GM21576 (cell line): Measurements from ENCODE around the gene ZNF367.
A peak's percentile ranks its signal among the peaks of the same experiment; 100 is the strongest.

ENCODE experiments used
- ATAC-seq: cut with Tn5 transposase; IDR thresholded peaks from one replicate; pipeline ENCODE4 v1.9.1; 2021; ENCODE audit warnings: mild to moderate bottlenecking, moderate library complexity; ENCODE audit not compliant: unreplicated experiment

ZNF367 gene

DNA sequence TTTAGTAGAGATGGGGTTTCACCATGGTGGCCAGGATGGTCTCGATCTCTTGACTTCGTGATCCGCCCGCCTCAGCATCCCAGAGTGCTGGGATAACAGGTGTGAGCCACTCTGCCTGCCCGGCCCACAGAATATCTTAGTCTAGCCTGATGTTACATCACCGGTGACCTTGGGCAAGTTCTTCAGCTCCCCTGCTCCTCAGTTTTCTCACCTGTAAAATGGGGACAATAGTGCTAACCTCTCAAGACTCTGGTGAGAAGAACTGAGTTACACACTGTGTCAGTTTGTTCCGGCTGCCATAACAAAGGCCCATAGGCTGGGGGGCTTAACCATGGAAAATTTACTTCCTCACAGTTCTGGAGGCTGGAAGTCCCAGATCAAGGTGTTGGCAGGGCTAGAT is 19.3 kb upstream of the ZNF367 start:
- no peak for ATAC-seq

DNA sequence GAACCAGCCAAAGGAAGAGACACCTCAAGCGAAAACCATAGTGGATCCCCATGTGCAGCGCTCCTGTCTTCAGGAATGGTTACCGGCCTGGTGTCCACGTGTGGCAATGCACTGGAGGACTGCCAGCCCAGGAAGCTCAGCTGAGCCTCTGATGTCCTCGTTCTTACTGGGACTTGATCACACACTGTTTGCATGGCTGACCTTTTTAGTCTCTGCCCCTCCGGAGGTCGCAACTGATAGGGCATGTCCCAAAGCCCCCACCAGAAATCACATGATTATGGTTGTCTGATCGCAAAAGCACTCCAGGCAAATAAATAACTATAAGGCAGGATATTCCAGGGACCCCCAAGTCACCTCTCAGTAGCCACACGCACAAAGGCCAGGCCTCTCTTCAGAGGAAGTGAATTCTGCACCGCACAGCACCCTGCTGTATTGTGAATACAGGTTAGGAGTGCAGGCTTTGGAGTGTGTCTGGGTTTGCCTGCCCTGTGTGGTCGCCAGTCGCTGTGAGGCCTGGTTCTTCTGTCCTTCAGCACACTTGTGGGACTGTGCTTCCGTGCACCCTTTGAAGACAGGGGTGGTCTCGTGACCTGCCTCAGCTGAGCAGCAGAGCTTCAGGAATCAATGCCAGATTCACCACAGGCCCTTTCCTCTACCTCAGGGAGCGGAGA is 18.4 kb upstream of the ZNF367 start:
- no peak for ATAC-seq

DNA sequence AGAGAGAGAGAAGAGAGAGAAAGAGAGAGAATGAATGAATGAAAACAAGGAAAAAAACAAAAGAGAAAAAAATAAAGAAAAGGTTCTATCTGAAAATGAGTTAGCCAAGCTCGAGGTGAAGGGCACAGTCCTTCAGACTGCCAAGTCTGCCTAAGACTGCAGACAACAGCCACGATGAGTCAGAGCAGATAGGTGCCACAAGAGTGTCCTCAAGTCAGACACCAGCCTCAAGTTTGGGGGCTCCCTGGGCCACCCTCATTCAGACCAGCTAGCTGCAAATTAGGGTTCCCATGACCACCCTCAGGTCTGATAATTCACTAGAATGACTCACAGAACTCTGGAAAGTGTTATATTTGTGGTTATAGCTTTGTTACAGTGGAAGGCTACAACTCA is 17.9 kb upstream of the ZNF367 start:
- no peak for ATAC-seq

DNA sequence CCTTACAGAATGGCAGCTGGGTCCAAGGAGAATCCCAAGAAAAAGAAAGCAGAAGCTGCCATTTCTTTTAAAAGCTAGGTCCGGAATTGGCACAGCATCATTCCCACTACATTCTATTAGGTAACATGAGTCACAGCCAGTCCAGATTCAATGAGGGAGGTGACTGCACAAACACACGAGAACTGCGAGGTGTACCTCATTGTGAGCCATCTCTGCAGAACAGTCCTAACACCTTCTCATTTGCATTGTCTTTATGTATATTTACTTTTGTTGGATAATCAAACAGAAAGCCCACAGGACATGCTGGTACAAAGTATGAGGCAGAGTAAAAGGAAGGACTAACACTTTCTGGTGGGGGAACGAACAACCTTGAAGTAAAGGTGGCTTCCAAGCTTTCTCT is 17.2 kb upstream of the ZNF367 start:
- no peak for ATAC-seq

DNA sequence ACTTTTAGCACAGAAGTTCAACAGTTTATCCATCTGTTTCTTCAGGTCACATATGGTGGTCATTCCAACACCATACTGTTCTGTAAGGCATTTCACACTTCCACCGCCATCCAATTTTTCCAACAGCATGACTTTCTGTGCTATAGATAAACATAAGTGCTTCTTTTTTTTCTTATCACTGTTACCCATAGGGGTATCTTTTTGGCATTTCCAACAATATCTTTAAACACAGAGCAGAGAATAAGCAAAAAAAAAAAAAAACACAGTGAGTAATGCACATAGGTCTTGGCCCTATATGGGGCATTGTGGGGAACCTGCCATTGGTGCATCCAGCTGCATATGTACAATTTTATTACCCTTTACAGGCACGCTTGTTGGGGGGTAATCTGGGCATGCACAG is 12.2 kb upstream of the ZNF367 start:
- ATAC-seq: no peak

DNA sequence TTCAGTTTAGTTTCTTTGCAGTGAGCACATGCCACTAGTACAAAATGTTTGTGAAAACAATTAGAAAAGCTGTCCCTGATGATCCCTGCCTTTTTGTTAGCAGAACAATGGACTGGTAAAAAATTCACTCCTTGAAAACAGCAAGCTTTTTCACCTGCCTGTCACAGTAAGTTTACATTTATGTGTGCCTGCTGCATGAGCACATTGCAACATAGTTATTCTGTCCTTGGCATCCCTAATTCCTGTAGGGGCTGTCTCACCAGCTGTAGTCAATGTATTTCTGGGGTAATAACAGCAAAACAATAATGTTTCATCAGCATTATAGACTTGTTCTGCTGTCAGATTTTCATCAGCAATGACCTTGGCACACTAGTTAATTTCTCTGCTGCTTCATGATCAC is 11.6 kb upstream of the ZNF367 start:
- no peak for ATAC-seq

DNA sequence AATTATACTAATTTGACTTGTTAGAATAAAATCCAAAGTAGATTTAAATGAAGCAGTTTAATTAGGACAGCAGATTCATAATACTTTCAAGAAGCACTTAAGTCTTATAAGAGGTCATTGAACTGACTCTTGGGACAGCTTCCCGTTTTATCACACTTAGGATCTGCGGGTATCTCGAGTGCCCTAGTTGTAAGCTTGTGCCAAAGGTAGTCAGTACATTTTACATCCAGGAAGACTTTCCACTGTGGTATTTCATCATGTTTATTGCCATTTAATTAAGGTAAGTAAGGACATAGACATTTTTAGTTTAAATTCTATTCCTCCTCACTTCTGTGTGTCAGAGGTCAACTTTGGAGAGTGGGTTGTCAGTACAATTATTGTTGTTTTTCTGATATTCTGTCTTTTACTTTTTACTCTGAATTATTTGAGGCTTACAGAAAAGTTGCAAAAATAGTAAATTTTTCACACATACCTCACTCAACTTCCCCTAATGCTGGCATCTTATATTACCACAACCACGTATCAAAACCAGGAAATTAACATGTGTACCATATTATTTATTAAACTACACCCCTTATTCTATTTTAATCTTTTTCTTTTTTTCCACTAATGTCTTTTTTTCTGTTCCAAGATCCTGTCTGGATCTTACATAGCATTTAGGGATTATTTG is 7.5 kb upstream of the ZNF367 start:
- no peak for ATAC-seq

DNA sequence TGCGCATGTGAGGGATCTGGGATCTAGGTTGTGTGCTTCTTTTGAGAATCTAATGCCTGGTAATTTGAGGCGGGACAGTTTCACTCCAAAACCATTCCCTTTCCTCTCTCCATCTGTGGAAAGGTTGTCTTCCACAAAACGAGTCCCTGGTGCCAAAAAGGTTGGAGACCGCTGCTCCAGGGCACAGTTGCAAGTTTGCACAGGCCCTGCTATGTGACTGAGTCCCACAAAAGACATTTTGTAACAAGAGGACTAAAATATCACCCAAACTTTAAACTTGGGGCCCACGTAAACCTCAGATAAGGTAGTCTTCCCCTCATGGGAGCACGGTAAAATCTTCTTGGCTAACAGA is 5.8 kb upstream of the ZNF367 start:
- ATAC-seq: no peak

DNA sequence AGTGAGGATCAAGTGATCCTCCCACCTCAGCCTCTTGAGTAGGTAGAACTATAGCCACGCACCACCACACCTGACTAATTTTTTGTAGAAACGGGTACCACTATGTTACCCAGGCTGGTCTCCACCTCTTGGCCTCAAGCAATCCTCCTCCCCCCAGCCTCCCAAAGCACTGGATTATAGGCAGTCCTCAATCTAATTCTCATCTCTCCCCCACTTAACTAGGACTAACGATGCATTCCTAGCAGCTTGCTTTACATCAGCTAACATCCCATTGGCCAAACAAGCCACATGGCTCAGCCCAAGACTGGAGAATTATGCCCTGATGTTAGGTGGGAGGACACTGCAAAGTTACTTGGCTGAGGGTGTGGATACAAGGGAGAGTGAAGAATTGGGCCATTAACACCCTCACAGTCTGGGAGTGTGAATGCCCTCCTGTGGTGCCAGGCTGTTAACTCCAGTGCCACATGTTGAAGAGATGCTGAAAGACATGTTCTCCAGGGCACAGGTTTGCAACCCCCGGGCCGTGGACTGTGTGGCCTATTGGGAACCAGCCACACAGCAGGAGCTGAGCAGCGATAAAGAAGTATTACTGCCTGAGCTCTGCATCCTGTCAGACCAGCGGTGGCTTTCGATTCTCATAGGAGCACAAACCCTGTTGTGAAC is 5.3 kb upstream of the ZNF367 start:
- no peak for ATAC-seq

DNA sequence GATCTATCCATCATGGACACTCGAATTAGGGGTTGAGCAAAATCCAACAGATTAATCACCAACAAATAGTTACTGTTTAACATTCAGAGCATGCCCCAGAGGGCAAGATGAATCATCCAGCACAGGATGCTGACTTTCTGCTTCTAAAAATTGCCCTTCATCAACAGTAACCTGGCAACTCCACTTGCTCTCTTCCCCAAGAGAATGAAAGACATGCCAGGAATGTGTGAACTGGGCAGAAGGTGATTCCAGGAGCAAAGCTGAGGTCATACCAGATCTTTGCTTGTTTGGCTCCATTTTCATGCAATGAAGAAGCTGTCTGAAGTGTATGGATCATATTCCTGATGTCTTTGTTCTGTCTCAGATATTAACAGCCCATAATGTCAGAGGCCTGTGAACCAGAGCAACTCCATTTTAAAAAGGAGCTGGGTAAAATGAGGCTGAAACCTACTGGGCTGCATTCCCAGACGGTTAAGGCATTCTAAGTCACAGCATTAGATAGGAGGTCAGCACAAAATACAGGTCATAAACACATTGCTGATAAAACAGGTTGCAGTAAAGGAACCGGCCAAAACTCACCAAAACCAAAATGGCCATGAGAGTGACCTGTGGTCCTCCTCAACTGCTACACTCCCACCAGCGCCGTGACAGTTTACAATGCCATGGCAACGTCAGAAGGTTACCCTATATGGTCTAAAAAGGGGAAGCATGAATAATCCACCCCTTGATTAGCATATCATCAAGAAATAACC is 2.5 kb upstream of the ZNF367 start:
- ATAC-seq: no peak

DNA sequence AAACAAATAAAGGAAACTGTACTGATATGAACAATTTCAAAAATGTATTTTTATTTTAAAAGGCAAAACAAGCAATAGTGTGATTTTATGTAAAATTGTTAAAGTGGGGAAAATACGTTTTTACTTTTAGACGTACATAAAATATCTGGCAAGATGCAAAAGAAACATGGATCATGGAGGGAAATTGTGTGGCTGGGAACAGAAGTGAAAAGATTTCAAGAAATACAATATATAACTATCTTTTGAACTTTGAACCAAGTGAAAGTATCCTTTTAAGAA is 1.5 kb upstream of the ZNF367 start:
- no peak for ATAC-seq

DNA sequence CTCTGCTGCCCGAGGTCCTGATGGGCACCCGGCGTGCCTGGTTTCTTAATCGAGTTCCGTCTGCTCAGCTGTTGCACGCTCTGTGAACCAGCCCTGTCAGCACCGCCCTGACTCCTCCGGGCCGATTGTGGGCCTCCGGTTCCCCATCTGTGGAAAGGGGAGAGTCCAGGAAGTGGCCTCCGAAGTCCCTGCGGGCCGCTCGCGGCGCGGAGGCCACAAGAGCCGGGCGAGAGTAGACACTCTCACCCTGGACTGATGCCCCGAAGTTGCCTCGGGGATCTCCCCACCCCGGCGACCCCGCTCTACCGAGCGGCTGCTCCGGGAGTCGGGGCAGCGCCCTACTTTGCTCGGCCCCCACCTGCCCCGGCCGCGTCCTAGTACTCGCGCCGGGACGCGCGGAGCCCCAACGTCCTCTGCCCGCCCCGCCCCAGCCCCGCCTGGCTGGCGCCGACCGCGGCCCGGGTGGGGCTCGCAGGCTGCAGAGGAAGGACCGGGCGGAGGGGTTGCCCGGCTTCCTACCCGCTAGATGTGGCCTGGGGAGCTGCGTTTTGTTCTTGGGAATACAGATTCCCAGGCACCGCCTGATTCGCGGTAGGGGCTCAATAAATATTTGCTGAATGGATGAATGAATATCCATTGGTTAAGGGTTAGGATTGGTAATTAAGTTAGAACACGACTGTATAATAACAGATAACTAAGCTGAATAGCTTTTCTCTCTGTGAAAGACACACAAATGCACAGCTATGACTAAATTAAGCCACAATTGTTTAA is 935 bp upstream of the ZNF367 start:
- ATAC-seq: peak; percentile 29

DNA sequence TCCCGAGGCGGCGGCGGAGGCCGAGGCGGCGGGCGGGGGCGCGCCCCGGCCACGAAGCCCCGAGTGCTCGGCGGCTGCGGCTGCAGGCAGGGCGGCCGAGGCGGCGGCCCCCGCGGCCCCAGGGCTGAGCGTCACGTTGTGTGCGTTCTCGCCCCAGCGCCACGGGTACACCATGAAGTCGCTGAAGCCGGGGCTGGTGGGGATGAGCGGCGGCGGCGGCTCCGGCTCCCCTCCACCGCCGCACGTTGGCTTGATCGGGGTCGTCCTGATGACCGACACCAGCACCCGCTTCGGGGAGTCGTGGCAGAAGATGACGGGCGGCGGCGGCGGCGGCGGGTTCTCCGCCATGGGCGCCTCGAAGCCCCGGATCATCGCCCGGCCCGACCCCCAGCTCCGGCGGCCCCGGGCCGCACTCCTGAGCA is 498 bp downstream of the ZNF367 start:
- no peak for ATAC-seq

DNA sequence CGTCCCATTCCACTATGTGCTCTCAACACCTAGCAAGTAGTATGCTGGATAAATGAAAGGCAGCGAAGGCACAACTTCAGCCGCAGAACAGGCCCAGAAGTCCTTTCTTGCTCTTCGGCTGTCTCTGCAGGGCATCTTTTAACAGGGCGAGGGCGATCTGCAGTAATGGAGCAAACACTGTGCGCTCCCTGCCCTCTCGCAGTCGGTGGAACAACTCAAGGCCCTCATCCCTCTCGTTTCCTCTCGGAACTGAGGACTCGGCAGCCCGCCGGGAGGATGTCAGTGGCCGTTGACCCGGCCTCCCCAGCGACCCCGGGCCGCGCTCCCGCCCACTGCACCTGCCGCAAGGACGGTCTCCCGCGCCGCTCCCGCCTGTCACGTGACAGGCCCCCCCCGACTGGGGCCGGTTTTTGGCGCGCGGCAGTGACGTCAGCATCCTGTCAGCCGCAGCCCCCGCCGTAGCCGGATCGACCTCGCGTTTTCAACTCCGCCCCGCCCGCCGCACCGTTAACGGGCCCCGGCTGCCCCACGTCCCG is 1.1 kb downstream of the ZNF367 start:
- ATAC-seq: no peak

DNA sequence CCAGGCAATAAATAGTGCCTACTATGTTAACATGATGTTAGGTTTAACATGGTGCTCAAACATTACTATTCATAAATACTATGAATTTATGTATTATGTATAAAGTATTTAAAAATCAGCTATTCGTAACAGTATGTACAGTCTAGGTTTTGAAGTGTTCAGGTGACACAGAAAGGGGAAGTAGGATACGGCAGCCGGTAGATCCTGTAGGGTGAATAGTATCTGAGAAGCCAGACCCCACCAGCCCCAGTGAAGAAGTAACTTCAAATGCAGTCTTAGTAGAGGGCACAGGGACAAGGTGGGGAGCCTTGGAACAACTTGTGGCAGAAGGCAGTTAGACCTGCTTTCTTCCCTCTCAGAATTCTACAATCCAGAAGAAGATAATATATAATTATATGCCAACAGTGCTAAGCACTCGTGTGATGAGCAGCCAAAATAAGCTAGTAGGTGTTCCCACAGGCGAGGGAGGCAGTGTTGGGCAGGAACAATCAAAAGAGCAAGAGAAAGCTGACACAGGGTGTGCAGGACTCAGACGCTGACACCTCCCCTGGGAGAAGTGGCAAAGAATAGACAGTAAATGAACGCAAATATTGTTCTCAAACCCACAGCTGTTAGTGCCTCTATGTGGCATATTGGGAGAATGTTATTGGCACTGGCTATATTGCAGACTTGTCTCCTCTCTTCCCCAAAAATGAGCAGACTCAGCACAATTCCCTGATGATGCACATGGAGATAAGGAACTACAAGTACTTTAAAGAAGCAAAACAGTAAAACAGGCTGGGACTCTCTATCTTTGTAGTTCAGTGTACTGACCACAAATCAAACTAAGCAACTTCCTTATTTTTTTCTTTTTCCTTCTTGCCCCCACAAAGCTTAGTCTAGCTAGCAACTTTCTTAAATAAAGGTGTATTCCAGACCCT is 4.6 kb downstream of the ZNF367 start:
- peak; percentile 29 for ATAC-seq

DNA sequence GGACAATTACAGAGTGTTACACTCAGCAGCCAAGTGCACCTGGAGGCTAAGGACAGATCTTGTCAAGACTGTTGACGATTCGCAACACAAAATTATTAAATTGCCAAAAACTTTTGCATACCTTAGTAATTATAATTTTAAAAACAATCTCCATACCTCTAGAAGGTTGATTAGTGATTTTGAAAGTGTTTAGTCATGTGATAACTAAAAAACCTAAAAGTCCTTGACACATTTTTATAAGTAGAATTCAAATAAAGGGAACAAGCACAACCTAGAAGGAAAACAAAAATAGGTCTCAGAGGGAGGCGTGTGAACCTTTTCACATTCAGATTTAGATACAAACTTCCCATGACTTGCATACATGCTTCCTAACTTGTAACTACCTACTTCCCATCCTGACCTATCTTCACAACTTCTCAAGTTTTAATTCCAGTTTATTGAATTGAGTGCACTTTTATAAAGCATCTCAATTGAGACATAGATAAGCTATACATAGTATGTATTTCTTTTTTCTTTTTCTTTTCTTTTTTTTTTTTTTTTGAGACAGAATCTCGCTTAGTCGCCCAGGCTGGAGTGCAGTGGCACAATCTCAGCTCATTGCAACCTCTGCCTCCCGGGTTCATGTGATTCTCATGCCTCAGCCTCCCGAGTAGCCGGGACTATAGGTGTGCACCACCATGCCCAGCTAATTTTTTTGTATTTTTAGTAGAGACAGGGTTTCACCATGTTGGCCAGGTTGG is 5.8 kb downstream of the ZNF367 start:
- ATAC-seq: no peak

DNA sequence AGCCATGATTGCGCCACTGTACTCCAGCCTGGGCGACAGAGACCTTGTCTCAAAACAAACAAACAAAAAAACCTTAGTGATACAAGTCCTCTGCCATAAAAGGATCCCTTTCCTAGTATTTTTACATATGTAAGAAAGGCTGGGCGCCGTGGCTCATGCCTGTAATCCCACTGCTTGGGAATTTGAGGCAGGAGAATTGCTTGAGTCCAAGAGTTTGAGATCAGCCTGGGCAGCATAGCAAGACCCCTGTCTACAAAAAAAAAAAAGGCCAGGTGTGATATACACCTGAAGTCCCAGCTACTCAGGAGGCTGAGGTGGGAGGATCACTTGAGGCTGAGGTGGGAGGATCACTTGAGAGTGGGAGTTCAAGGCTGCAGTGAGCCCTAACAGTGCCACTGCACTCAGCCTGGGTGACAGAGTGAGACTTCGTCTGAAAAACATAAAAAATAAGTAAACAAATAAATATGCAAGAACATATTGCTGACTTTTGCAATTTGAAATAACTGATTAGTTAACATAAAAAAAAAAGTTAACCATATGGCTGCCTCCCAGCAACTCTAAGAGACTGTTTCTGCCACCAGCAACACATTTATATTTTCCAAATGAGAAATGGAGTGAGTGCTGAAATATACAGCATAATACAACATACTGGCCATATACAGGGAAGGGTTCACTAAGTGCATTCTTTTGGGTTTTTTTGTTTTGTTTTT is 6.9 kb downstream of the ZNF367 start:
- ATAC-seq: no peak

DNA sequence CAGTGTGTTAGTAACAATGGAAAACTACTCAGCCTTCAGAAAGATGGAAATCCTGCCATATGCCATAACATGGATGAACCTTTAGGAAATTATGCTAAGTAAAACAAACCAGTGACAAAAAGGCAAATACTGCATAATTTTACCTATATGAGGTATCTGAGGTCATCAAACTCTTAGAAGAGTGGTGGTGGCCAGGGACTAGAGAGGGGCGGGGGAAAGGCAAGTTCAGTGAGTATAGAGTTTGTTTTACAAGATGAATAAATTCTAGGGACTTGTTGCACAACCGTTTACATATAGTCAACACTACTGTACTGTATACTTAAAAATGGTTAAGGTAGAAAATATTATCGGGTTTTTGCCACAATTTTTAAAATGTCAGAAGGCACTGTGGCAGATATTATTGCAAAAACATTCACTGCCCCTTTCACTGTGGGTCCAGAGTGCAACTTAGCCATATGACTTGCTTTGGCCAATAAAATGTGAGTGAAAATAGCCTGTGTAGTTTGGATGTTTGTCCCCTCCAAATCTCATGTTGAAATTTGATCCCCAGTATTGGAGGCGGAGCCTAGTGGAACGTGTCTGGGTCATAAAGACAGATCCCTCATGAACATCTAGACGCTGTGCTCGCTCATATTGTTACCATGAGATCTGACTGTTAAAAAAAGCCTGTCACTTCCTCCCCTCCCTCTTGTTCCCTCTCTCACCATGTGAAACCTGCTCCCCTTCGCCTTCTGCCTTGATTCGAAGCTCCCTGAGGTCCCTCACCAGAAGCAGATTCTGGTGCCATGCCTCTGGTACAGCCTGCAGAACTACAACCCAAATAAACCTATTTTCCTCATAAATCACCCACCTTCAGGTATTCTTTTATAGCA is 9.5 kb downstream of the ZNF367 start:
- ATAC-seq: no peak
